ENCODE results near the gene GATA1. TPM values are rescaled to one million over a fixed set of nuclear protein-coding genes. Genes with fewer than 3 reads are reported as not detected.

The GATA1 gene
- total RNA-seq, 1 experiment from 2014 or later = 0.34 TPM

DNA sequence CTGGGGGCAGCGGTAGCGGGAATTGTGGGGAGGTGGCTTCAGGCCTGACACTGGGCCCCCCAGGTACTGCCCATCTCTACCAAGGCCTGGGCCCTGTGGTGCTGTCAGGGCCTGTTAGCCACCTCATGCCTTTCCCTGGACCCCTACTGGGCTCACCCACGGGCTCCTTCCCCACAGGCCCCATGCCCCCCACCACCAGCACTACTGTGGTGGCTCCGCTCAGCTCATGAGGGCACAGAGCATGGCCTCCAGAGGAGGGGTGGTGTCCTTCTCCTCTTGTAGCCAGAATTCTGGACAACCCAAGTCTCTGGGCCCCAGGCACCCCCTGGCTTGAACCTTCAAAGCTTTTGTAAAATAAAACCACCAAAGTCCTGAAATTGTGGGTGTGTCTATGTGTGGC is 7.5 kb downstream of the GATA1 start:
- TF ChIP-seq, protein P1, sequence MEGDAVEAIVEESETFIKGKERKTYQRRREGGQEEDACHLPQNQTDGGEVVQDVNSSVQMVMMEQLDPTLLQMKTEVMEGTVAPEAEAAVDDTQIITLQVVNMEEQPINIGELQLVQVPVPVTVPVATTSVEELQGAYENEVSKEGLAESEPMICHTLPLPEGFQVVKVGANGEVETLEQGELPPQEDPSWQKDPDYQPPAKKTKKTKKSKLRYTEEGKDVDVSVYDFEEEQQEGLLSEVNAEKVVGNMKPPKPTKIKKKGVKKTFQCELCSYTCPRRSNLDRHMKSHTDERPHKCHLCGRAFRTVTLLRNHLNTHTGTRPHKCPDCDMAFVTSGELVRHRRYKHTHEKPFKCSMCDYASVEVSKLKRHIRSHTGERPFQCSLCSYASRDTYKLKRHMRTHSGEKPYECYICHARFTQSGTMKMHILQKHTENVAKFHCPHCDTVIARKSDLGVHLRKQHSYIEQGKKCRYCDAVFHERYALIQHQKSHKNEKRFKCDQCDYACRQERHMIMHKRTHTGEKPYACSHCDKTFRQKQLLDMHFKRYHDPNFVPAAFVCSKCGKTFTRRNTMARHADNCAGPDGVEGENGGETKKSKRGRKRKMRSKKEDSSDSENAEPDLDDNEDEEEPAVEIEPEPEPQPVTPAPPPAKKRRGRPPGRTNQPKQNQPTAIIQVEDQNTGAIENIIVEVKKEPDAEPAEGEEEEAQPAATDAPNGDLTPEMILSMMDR (IDR thresholded peaks at IDR 0.05 in 2 of 3, conservative IDR thresholded peaks at IDR 0.05 in 1 of 3; ENCODE audit: borderline replicate concordance in 1 of 3, insufficient read depth in 1 of 3, low read depth in 2 of 3, low read length in 2 of 3) = no peak
- no peak for TF ChIP-seq ZNF274 (IDR thresholded peaks at IDR 0.05; ENCODE audit: low read depth, low read length)
- no peak for TF ChIP-seq EGR1 (IDR thresholded peaks at IDR 0.05; ENCODE audit: low read depth)
- TF ChIP-seq SIN3A (IDR thresholded peaks at IDR 0.05; ENCODE audit: low read depth) = no peak
- no peak for TF ChIP-seq ELF1 (IDR thresholded peaks at IDR 0.05; ENCODE audit: borderline replicate concordance, low read depth)
- no peak for TF ChIP-seq EZH2phosphoT487 (IDR thresholded peaks at IDR 0.05; ENCODE audit: borderline replicate concordance)
- TF ChIP-seq SP1 (IDR thresholded peaks at IDR 0.05; ENCODE audit: low read depth) = no peak
- TF ChIP-seq, protein P2, sequence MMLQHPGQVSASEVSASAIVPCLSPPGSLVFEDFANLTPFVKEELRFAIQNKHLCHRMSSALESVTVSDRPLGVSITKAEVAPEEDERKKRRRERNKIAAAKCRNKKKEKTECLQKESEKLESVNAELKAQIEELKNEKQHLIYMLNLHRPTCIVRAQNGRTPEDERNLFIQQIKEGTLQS (IDR thresholded peaks at IDR 0.05) = no peak
- RAD21 ChIA-PET (ENCODE audit: low non-redundant PET in 1 of 2, low total read pairs in 2 of 2, uncharacterized antibody in 2 of 2, unreplicated experiment in 2 of 2) = no interaction called here
- no peaks in the 10 kb centered on the region for H4K20me1 ChIP-seq (ENCODE audit: insufficient read depth)
- DNase-seq (ENCODE audit: low read depth, low spot score) (no peak), ATAC-seq (no peak)
- no peaks in the 10 kb centered on the region for H3K79me2 ChIP-seq (ENCODE audit: insufficient read depth, low read length)
- H3K27me3 ChIP-seq (ENCODE audit: insufficient read depth, low read length) = no peaks in the 10 kb centered on the region
- no TSS peak for BruUV-seq (replicated peaks)
- intact Hi-C loops (cut with micrococcal nuclease) = no loop called here
- H3K4me2 ChIP-seq (ENCODE audit: low read length) = no peak overlapping the region
- no peaks in the 10 kb centered on the region for H3K9me2 ChIP-seq (ENCODE audit: insufficient read depth)
- no peak overlapping the region for H3K9ac ChIP-seq (ENCODE audit: low read length)
- CTCF ChIA-PET = no interaction called here
- H3K4me3 ChIP-seq (replicated peaks in 1 of 2; ENCODE audit: low read depth in 1 of 2, low read length in 2 of 2) = no peak overlapping the region
- no peak overlapping the region for H3K27ac ChIP-seq (ENCODE audit: low read depth, low read length)
- H2AFZ ChIP-seq (ENCODE audit: low read depth, low read length, poor library complexity, severe bottlenecking) = no peak overlapping the region
- H3K36me3 ChIP-seq (ENCODE audit: control insufficient read depth in 1 of 2, insufficient read depth in 2 of 2, low read length in 2 of 2) = no peaks in the 10 kb centered on the region
- H3K4me1 ChIP-seq (ENCODE audit: control insufficient read depth in 1 of 2, insufficient read depth in 2 of 2, low read length in 2 of 2) = peaks cover 11 to 19% of the 10 kb centered on the region in 2 experiments
- POLR2A ChIA-PET = no interaction called here
- H3K9me3 ChIP-seq (ENCODE audit: control insufficient read depth in 1 of 2, insufficient read depth in 1 of 2, low read depth in 1 of 2, low read length in 2 of 2) = no peaks in the 10 kb centered on the region

DNA sequence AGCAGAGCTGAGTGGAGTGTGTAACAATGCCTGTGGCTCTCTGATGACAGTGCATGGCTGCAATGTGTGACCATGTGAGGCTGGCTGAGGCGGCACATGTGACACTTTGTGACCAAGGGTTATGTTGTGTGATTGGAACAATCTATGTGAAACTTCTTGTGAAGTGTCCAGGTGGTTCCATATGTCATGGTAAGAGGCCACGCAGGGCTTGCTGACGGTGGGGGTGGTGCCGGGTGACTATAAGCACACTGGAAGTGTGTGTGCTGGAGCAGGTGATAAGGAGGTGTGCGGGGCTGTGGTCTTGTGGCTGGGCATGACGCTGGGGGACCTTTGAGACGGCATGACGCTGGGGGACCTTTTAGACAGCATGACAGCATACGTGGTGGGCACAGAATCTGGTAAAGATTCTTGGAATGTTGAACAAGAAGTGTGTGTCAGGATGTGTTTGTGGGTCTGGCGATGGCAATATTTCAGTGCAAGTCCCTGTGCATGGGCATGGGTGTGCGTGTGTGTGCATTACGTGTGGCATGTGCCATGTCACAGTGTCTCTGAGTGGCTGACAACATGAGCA is 8.0 kb downstream of the GATA1 start:
- Histone ChIP-seq H3K4me3 (replicated peaks in 1 of 2; ENCODE audit: low read depth in 1 of 2, low read length in 2 of 2) (no peak overlapping the region), H4K20me1 (ENCODE audit: insufficient read depth) (no peaks in the 10 kb centered on the region), H3K27ac (ENCODE audit: low read depth, low read length) (no peak overlapping the region), H3K27me3 (ENCODE audit: insufficient read depth, low read length) (no peaks in the 10 kb centered on the region), H3K9me2 (ENCODE audit: insufficient read depth) (no peaks in the 10 kb centered on the region), H3K79me2 (ENCODE audit: insufficient read depth, low read length) (no peaks in the 10 kb centered on the region), H2AFZ (ENCODE audit: low read depth, low read length, poor library complexity, severe bottlenecking) (no peak overlapping the region), H3K9me3 (ENCODE audit: control insufficient read depth in 1 of 2, insufficient read depth in 1 of 2, low read depth in 1 of 2, low read length in 2 of 2) (no peaks in the 10 kb centered on the region), H3K9ac (ENCODE audit: low read length) (no peak overlapping the region), H3K4me2 (ENCODE audit: low read length) (peak overlapping the region; percentile 60), H3K36me3 (ENCODE audit: control insufficient read depth in 1 of 2, insufficient read depth in 2 of 2, low read length in 2 of 2) (no peaks in the 10 kb centered on the region), H3K4me1 (ENCODE audit: control insufficient read depth in 1 of 2, insufficient read depth in 2 of 2, low read length in 2 of 2) (peaks cover 11 to 19% of the 10 kb centered on the region in 2 experiments)
- no peak for DNase-seq (ENCODE audit: low read depth, low spot score)
- RAD21 ChIA-PET (ENCODE audit: low non-redundant PET in 1 of 2, low total read pairs in 2 of 2, uncharacterized antibody in 2 of 2, unreplicated experiment in 2 of 2) = no interaction called here
- POLR2A ChIA-PET = no interaction called here
- BruUV-seq (replicated peaks) = no TSS peak
- ATAC-seq = no peak
- CTCF ChIA-PET = no interaction called here
- intact Hi-C loops (cut with micrococcal nuclease) = no loop called here
- TF ChIP-seq, protein P3, sequence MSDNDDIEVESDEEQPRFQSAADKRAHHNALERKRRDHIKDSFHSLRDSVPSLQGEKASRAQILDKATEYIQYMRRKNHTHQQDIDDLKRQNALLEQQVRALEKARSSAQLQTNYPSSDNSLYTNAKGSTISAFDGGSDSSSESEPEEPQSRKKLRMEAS (IDR thresholded peaks at IDR 0.05) = no peak
- no peak for TF ChIP-seq SIN3A (IDR thresholded peaks at IDR 0.05; ENCODE audit: low read depth)
- TF ChIP-seq YY1 (IDR thresholded peaks at IDR 0.05; ENCODE audit: extremely low read depth, insufficient replicate concordance, low read depth, low read length) = no peak
- TF ChIP-seq FOSL1 (IDR thresholded peaks at IDR 0.05; ENCODE audit: low read depth) = no peak
- TF ChIP-seq, protein P4, sequence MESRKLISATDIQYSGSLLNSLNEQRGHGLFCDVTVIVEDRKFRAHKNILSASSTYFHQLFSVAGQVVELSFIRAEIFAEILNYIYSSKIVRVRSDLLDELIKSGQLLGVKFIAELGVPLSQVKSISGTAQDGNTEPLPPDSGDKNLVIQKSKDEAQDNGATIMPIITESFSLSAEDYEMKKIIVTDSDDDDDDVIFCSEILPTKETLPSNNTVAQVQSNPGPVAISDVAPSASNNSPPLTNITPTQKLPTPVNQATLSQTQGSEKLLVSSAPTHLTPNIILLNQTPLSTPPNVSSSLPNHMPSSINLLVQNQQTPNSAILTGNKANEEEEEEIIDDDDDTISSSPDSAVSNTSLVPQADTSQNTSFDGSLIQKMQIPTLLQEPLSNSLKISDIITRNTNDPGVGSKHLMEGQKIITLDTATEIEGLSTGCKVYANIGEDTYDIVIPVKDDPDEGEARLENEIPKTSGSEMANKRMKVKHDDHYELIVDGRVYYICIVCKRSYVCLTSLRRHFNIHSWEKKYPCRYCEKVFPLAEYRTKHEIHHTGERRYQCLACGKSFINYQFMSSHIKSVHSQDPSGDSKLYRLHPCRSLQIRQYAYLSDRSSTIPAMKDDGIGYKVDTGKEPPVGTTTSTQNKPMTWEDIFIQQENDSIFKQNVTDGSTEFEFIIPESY (IDR thresholded peaks at IDR 0.05; ENCODE audit: extremely low read depth, insufficient replicate concordance, low read length) = no peak
- TF ChIP-seq ELF1 (IDR thresholded peaks at IDR 0.05; ENCODE audit: borderline replicate concordance, low read depth) = no peak
- TF ChIP-seq CEBPB (IDR thresholded peaks at IDR 0.05; ENCODE audit: low read depth) = no peak
